WERI-Rb-1 (cell line): ENCODE measurements around the gene CDH6.

Source experiments
- DNase-seq: peaks from one replicate; pipeline ENCODE4 v3.0.0-alpha.2; 2020
- H3K27ac ChIP-seq: fragments of 250-450 bp; sonication (Bioruptor Pico); 2 replicates; pipeline ENCODE4 v1.5.1; 2020; ENCODE audit warnings: mild to moderate bottlenecking, moderate library complexity
- H3K27me3 ChIP-seq: fragments of 250-450 bp; sonication (Bioruptor Pico); 2 replicates; pipeline ENCODE4 v1.5.1; 2021; ENCODE audit warnings: mild to moderate bottlenecking, low read depth, moderate library complexity; ENCODE audit not compliant: insufficient read depth, severe bottlenecking
- H3K36me3 ChIP-seq: fragments of 250-450 bp; sonication (Bioruptor Pico); 2 replicates; pipeline ENCODE4 v1.5.1; 2020; ENCODE audit warnings: mild to moderate bottlenecking, moderate library complexity
- H3K4me3 ChIP-seq: 2 replicates; pipeline ENCODE4 v1.5.1; 2011; ENCODE audit warnings: low read depth, mild to moderate bottlenecking, control low read depth, low read length
- H3K9me3 ChIP-seq: fragments of 250-450 bp; sonication (Bioruptor Pico); 2 replicates; pipeline ENCODE4 v1.5.1; 2021; ENCODE audit warnings: mild to moderate bottlenecking, moderate library complexity; ENCODE audit not compliant: severe bottlenecking
- TF ChIP-seq, protein P1 (sequence below): IDR thresholded peaks from 2 replicates; pipeline ENCODE4 v1.5.1; 2011; ENCODE audit warnings: low read depth, mild to moderate bottlenecking, control low read depth, inconsistent platforms, low read length

The CDH6 gene

GRCh38 chr5:31364881-31365636 lies 171.6 kb downstream of the CDH6 start:
- DNase-seq = no peak
- H3K4me3 ChIP-seq = no peak overlapping the region
- TF ChIP-seq, protein P1, sequence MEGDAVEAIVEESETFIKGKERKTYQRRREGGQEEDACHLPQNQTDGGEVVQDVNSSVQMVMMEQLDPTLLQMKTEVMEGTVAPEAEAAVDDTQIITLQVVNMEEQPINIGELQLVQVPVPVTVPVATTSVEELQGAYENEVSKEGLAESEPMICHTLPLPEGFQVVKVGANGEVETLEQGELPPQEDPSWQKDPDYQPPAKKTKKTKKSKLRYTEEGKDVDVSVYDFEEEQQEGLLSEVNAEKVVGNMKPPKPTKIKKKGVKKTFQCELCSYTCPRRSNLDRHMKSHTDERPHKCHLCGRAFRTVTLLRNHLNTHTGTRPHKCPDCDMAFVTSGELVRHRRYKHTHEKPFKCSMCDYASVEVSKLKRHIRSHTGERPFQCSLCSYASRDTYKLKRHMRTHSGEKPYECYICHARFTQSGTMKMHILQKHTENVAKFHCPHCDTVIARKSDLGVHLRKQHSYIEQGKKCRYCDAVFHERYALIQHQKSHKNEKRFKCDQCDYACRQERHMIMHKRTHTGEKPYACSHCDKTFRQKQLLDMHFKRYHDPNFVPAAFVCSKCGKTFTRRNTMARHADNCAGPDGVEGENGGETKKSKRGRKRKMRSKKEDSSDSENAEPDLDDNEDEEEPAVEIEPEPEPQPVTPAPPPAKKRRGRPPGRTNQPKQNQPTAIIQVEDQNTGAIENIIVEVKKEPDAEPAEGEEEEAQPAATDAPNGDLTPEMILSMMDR = no peak
- H3K27me3 ChIP-seq = no peaks in the 10 kb centered on the region
- no peaks in the 10 kb centered on the region for H3K36me3 ChIP-seq
- no peak overlapping the region for H3K27ac ChIP-seq
- no peaks in the 10 kb centered on the region for H3K9me3 ChIP-seq

DNA sequence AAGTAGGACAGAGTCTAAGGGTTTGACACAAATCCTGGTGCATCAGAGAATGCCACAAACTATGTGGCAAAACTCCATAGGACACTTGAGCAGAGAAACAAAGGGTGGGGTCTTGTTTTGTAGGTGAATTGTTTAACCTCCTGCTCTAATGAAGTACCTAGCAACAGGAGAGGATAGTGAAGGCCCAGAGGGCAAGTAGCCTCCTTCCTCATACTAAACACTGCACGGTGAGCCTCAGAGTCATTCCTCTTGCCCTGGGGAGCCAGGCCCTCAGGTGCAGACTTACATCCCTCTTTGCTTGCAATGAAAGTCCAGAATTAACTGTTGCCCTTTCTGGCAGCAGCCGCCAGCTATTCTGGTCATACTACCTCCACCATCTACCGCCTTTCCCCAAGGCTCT lies 172.3 kb downstream of the CDH6 start:
- TF ChIP-seq, protein P1 = no peak
- Histone ChIP-seq H3K36me3 (no peaks in the 10 kb centered on the region), H3K4me3 (no peak overlapping the region), H3K27me3 (no peaks in the 10 kb centered on the region), H3K9me3 (no peaks in the 10 kb centered on the region), H3K27ac (no peak overlapping the region)
- DNase-seq = no peak

DNA sequence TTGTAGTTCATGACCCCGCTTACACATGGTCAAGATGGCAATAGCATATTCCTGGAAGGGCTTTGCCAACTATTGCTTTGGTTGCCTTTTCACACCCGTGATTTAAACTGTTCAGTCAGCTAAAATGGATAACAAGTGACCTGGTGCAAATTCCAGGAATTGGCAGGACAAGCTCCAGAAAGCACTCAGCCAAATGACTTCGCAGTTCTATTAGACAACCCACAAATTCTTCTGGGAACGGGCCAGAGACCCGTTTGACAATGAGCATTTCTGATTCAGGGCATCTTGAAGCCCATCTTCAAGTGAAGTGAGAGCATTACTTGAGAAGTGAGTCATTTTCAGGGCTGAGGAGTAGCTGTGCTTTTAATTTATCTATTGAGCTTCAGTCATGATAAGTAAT lies 173.5 kb downstream of the CDH6 start:
- Histone ChIP-seq H3K4me3 (no peak overlapping the region), H3K9me3 (no peaks in the 10 kb centered on the region), H3K36me3 (no peaks in the 10 kb centered on the region), H3K27ac (no peak overlapping the region), H3K27me3 (no peaks in the 10 kb centered on the region)
- TF ChIP-seq, protein P1 = no peak
- no peak for DNase-seq

DNA sequence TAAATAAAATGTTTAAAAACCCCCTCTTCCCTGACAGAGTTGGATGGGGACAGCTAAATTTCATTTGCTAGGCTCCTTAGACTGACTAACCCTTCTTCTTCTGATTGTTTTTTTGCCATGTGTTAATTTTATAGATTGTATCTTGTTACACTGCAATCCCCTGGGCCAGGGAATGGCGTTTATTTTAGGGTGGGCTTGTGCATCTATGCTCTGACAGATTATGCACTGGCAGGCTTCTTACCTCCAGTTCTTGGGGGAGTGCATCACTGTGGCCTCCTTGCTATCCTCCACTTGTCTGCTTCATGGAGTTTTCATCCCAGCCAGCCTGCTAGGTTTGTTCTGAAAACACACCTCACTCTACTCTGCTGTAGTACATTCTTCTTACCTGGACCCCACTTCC lies 178.6 kb downstream of the CDH6 start:
- H3K27ac ChIP-seq = no peak overlapping the region
- H3K27me3 ChIP-seq = no peaks in the 10 kb centered on the region
- no peaks in the 10 kb centered on the region for H3K9me3 ChIP-seq
- TF ChIP-seq, protein P1 = no peak
- DNase-seq = no peak
- H3K4me3 ChIP-seq = no peak overlapping the region
- H3K36me3 ChIP-seq = no peaks in the 10 kb centered on the region

DNA sequence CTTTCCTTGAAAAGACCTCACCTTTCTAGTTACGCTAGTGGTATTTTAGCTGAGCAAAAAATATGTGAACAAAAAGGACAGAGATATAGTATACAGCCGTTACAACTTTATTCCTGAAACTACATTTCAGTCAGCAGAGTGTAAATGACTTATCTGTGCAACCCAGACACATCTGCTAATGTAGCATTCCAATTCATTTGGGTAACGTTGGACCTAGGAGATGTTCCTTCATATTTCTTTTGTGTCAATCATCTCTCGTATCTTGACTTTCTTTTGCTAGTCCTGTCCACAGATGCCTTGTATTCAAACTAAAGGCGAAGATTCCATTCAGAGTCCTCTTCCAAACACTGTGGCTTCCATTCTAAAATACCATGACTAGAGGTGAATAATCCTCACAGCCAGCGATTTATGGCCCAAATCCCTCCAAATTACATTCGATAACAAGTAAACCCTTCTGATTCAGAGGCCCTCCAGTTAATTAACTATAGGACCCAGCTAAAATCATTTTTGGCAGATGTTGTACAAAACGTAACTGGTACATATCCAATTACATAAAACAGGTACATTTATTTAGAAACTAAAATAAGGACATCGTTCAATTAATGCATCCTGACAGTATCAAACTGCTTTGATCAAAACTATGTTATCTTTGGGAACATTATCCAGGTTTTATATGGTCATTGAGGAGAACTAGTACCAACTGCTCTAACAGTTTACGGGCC lies 182.7 kb downstream of the CDH6 start:
- TF ChIP-seq, protein P1 = no peak
- H3K9me3 ChIP-seq = no peaks in the 10 kb centered on the region
- H3K27me3 ChIP-seq = no peaks in the 10 kb centered on the region
- H3K4me3 ChIP-seq = no peak overlapping the region
- no peak overlapping the region for H3K27ac ChIP-seq
- DNase-seq = no peak
- no peaks in the 10 kb centered on the region for H3K36me3 ChIP-seq
